MM.1S (cell line): ENCODE measurements around the gene TRIM25.

Experiments
- EZH2 ChIP-seq: fragments of 300-600 bp; sonication (generic); optimal IDR thresholded peaks from 2 replicates; pipeline ENCODE3; 2017; ENCODE audit warnings: low read depth, mild to moderate bottlenecking, antibody characterized with exemption, low read length, mixed read lengths
- EZH2phosphoT487 ChIP-seq: fragments of 300-600 bp; sonication (generic); IDR thresholded peaks from 2 replicates; pipeline ENCODE4 v1.6.1; 2018; ENCODE audit warnings: antibody characterized with exemption, low read length
- TF ChIP-seq, protein P1 (sequence below): fragments of 300-600 bp; sonication (generic); IDR thresholded peaks from 2 replicates; pipeline ENCODE4 v1.5.1; 2016; ENCODE audit warnings: antibody characterized with exemption, low read length, mixed read lengths

DNA sequence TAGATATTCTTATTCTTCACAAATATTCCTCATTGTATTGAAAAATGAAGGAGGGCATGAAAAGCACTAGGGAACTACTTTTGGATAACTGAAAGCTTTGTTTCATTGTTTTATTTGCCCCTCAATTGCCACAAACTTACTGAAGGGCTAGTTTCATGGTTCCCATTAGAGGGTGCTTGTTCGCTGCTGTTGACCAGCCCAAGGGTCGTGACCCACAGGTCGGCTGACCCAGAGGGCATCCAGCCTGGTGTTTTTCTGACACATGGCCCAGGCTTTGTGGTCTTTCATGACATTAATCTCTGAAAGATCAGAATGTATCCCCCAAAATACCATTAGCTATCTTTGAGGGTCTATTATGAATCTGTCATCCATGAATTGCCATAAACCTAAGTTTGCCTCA is 49.9 kb downstream of the TRIM25 start:
- TF ChIP-seq, protein P1, sequence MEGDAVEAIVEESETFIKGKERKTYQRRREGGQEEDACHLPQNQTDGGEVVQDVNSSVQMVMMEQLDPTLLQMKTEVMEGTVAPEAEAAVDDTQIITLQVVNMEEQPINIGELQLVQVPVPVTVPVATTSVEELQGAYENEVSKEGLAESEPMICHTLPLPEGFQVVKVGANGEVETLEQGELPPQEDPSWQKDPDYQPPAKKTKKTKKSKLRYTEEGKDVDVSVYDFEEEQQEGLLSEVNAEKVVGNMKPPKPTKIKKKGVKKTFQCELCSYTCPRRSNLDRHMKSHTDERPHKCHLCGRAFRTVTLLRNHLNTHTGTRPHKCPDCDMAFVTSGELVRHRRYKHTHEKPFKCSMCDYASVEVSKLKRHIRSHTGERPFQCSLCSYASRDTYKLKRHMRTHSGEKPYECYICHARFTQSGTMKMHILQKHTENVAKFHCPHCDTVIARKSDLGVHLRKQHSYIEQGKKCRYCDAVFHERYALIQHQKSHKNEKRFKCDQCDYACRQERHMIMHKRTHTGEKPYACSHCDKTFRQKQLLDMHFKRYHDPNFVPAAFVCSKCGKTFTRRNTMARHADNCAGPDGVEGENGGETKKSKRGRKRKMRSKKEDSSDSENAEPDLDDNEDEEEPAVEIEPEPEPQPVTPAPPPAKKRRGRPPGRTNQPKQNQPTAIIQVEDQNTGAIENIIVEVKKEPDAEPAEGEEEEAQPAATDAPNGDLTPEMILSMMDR: no peak
- TF ChIP-seq EZH2 (no peak), EZH2phosphoT487 (no peak)
